HL-60 (cell line): ENCODE measurements around the gene ISL2.

Source experiments
- CTCF ChIP-seq: IDR thresholded peaks from one replicate; pipeline ENCODE4 v1.5.1; 2011; ENCODE audit warnings: low read length, control low read depth, inconsistent platforms; ENCODE audit not compliant: insufficient read depth
- GABPA ChIP-seq: IDR thresholded peaks from 2 replicates; pipeline ENCODE4 v1.6.1; 2012; ENCODE audit warnings: low read depth
- POLR2AphosphoS5 ChIP-seq: IDR thresholded peaks from 2 replicates; pipeline ENCODE4 v1.6.1; 2012; ENCODE audit warnings: low read depth
- REST ChIP-seq: IDR thresholded peaks from 2 replicates; pipeline ENCODE4 v1.6.1; 2012; ENCODE audit warnings: low read depth; ENCODE audit not compliant: insufficient replicate concordance
- SPI1 ChIP-seq: IDR thresholded peaks from 2 replicates; pipeline ENCODE4 v1.6.1; 2012; ENCODE audit warnings: low read depth, mild to moderate bottlenecking, borderline replicate concordance

DNA sequence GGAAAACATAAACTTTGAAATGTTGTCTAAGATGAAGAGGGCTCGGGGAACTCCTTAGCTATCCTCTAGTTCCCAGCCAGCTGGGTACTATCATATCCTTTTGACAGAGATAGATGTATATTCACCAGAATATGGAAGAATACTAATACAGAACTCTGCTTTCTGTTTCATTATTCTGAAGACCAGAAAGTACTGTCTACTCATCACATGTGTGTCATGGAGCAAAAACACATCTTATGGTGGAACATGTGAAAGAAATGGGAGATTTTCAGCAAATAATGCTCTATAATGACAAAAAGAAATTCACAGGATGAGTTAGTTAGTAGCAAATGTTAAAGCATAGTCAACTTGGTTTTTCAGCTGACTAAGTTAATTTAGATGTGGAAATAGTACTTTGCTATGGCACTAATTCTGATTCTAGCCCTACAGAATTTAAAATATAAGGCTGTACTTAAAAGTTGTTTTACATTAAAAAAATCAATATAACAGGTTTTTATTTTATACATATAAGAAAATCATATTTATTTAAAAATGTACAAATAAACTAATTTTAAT lies 16.5 kb downstream of the ISL2 start:
- TF ChIP-seq CTCF, result no peak
- no peak for TF ChIP-seq GABPA
- no peak for TF ChIP-seq REST
- TF ChIP-seq POLR2AphosphoS5, result no peak
- no peak for TF ChIP-seq SPI1
